Liver (tissue), 3 donors: ENCODE data around the gene BCL10.

Experiments used
- EGR1 ChIP-seq, 2 donors: IDR thresholded peaks; 2 replicates each; pipeline ENCODE4 v1.6.1; 2016 to 2018; ENCODE audit warnings: antibody characterized with exemption in 2 of 2, low read depth in 2 of 2
- GABPA ChIP-seq, 2 donors: IDR thresholded peaks in 1 of 2; conservative IDR thresholded peaks in 1 of 2; 2 replicates each; pipeline ENCODE4 v1.6.1; 2016; ENCODE audit warnings: antibody characterized with exemption in 2 of 2, mild to moderate bottlenecking in 1 of 2, moderate library complexity in 1 of 2
- HNF4A ChIP-seq, 2 donors: conservative IDR thresholded peaks; 2 replicates each; pipeline ENCODE4 v1.6.1; 2016; ENCODE audit warnings: antibody characterized with exemption in 2 of 2, mild to moderate bottlenecking in 2 of 2
- JUND ChIP-seq, 2 donors: IDR thresholded peaks; 2 replicates each; pipeline ENCODE4 v1.6.1; 2016; ENCODE audit warnings: antibody characterized with exemption in 2 of 2
- NR2F2 ChIP-seq: IDR thresholded peaks from 2 replicates; pipeline ENCODE4 v1.6.1; 2016; ENCODE audit warnings: antibody characterized with exemption
- RAD21 ChIP-seq, 2 donors: IDR thresholded peaks; 2 replicates each; pipeline ENCODE4 v1.6.1; 2016; ENCODE audit warnings: antibody characterized with exemption in 2 of 2, mild to moderate bottlenecking in 2 of 2
- SP1 ChIP-seq: IDR thresholded peaks from 2 replicates; pipeline ENCODE4 v1.6.1; 2018; ENCODE audit warnings: antibody characterized with exemption, mild to moderate bottlenecking
- TAF1 ChIP-seq: conservative IDR thresholded peaks from 2 replicates; pipeline ENCODE4 v1.6.1; 2016; ENCODE audit warnings: antibody characterized with exemption, mild to moderate bottlenecking
- YY1 ChIP-seq: IDR thresholded peaks from 2 replicates; pipeline ENCODE4 v1.6.1; 2016; ENCODE audit warnings: antibody characterized with exemption, mild to moderate bottlenecking
- TF ChIP-seq, protein P1 (sequence below): fragments of 150-350 bp; IDR thresholded peaks from 2 replicates; pipeline ENCODE4 v1.5.1; 2017; ENCODE audit warnings: improper control_type of control experiment, low read depth, low read length; ENCODE audit not compliant: missing input control
- TF ChIP-seq, protein P2 (sequence below): IDR thresholded peaks from 2 replicates; pipeline ENCODE4 v1.6.1; 2016; ENCODE audit warnings: antibody characterized with exemption, mild to moderate bottlenecking
- TF ChIP-seq, protein P3 (sequence below): IDR thresholded peaks from 2 replicates; pipeline ENCODE4 v1.6.1; 2016; ENCODE audit warnings: antibody characterized with exemption
- TF ChIP-seq, protein P4 (sequence below): IDR thresholded peaks from 2 replicates; pipeline ENCODE4 v1.6.1; 2016; ENCODE audit warnings: antibody characterized with exemption
- donor health status: healthy.
- donor health status: healthy.

DNA sequence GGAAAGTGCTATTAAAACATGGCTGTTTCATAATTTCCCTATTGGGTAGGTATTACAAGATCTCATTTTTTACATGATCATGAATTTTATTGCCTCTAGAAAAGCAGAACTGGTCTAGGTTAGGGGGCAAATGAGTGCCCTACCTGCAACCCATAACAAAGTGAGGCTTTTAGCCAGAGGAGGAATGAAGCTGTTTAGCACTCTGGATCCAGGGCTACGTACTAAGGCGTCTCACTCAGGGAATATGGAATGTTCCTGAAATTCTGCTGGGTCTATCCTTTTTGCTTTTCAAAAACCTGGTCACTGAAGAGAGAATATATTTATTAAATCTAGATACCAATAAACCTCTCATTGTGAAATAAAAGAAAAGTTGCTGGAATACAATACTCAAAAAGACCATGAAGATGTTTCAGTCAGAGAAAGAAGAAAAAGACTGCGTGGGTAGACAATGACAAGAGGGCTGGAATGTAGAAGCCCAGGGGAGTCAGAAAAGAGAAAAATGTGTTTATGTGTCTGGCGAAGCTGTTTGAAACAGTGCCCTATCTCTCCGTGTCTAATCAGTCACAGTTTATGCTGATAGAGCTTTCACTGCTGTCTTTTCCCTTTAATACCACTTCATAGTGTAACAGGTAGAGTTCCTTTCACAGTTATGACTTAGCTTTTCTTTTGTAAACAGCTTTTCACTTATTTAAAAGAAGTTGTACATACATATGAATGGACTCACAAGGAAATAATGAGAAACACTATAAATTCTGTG, 50.6 kb downstream of the BCL10 start:
- TF ChIP-seq, protein P1, sequence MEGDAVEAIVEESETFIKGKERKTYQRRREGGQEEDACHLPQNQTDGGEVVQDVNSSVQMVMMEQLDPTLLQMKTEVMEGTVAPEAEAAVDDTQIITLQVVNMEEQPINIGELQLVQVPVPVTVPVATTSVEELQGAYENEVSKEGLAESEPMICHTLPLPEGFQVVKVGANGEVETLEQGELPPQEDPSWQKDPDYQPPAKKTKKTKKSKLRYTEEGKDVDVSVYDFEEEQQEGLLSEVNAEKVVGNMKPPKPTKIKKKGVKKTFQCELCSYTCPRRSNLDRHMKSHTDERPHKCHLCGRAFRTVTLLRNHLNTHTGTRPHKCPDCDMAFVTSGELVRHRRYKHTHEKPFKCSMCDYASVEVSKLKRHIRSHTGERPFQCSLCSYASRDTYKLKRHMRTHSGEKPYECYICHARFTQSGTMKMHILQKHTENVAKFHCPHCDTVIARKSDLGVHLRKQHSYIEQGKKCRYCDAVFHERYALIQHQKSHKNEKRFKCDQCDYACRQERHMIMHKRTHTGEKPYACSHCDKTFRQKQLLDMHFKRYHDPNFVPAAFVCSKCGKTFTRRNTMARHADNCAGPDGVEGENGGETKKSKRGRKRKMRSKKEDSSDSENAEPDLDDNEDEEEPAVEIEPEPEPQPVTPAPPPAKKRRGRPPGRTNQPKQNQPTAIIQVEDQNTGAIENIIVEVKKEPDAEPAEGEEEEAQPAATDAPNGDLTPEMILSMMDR: no peak
- TF ChIP-seq, protein P2, sequence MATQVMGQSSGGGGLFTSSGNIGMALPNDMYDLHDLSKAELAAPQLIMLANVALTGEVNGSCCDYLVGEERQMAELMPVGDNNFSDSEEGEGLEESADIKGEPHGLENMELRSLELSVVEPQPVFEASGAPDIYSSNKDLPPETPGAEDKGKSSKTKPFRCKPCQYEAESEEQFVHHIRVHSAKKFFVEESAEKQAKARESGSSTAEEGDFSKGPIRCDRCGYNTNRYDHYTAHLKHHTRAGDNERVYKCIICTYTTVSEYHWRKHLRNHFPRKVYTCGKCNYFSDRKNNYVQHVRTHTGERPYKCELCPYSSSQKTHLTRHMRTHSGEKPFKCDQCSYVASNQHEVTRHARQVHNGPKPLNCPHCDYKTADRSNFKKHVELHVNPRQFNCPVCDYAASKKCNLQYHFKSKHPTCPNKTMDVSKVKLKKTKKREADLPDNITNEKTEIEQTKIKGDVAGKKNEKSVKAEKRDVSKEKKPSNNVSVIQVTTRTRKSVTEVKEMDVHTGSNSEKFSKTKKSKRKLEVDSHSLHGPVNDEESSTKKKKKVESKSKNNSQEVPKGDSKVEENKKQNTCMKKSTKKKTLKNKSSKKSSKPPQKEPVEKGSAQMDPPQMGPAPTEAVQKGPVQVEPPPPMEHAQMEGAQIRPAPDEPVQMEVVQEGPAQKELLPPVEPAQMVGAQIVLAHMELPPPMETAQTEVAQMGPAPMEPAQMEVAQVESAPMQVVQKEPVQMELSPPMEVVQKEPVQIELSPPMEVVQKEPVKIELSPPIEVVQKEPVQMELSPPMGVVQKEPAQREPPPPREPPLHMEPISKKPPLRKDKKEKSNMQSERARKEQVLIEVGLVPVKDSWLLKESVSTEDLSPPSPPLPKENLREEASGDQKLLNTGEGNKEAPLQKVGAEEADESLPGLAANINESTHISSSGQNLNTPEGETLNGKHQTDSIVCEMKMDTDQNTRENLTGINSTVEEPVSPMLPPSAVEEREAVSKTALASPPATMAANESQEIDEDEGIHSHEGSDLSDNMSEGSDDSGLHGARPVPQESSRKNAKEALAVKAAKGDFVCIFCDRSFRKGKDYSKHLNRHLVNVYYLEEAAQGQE: no peak
- TF ChIP-seq, protein P3, sequence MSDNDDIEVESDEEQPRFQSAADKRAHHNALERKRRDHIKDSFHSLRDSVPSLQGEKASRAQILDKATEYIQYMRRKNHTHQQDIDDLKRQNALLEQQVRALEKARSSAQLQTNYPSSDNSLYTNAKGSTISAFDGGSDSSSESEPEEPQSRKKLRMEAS: no peak
- TF ChIP-seq JUND (IDR thresholded peaks at IDR 0.05): no peak
- TF ChIP-seq, protein P4, sequence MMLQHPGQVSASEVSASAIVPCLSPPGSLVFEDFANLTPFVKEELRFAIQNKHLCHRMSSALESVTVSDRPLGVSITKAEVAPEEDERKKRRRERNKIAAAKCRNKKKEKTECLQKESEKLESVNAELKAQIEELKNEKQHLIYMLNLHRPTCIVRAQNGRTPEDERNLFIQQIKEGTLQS: no peak
- no peak for TF ChIP-seq EGR1 (IDR thresholded peaks at IDR 0.05; ENCODE audit: low read depth in 2 of 2)
- TF ChIP-seq RAD21 (IDR thresholded peaks at IDR 0.05): no peak
- no peak for TF ChIP-seq NR2F2
- TF ChIP-seq TAF1: no peak
- TF ChIP-seq YY1: no peak
- no peak for TF ChIP-seq GABPA (IDR thresholded peaks at IDR 0.05 in 1 of 2, conservative IDR thresholded peaks at IDR 0.05 in 1 of 2)
- TF ChIP-seq SP1: no peak
- no peak for TF ChIP-seq HNF4A (conservative IDR thresholded peaks at IDR 0.05)
